Measurements from ENCODE around the gene CAPZB. TPM values are rescaled to one million over a fixed set of nuclear protein-coding genes. Genes with fewer than 3 reads are reported as not detected.

Gene CAPZB
- total RNA-seq, 1 experiment from 2014 or later: 348 TPM

- Histone ChIP-seq H3K79me2 (ENCODE audit: insufficient read depth, low read length) (no peaks in the 10 kb centered on the region), H3K23me2 (ENCODE audit: insufficient read length, low read depth, low read length, poor library complexity, severe bottlenecking) (no peaks in the 10 kb centered on the region), H3K9me3 (ENCODE audit: control insufficient read depth, low read depth, low read length) (no peaks in the 10 kb centered on the region), H4K8ac (replicated peaks; ENCODE audit: insufficient read length, low read depth, low read length) (no peak overlapping the region), H2BK5ac (ENCODE audit: insufficient read length, low read length) (no peak overlapping the region), H3K14ac (ENCODE audit: insufficient read depth, low read length) (no peak overlapping the region), H2BK120ac (ENCODE audit: low read depth, low read length, poor library complexity, severe bottlenecking) (no peak overlapping the region), H2AK5ac (ENCODE audit: insufficient read length, low read length) (no peak overlapping the region), H3K27me3 (ENCODE audit: insufficient read depth, low read length) (no peaks in the 10 kb centered on the region), H3K9ac (ENCODE audit: extremely low read depth, insufficient read length, low read length) (no peak overlapping the region), H3K56ac (ENCODE audit: insufficient read length, low read depth, low read length) (no peak overlapping the region), H2BK12ac (ENCODE audit: insufficient read length, low read depth, low read length) (no peak overlapping the region), H3K27ac (ENCODE audit: insufficient read length, low read depth, low read length) (no peak overlapping the region), H2AFZ (ENCODE audit: low read length) (no peak overlapping the region), H3T11ph (ENCODE audit: low read length) (no peak overlapping the region), H3K4me2 (ENCODE audit: insufficient read depth, insufficient read length, low read length) (no peak overlapping the region), H3K4me1 (ENCODE audit: insufficient read depth, low read length) (no peaks in the 10 kb centered on the region), H4K5ac (ENCODE audit: insufficient read length, low read depth, low read length) (no peak overlapping the region), H3K4ac (ENCODE audit: low read depth, low read length) (no peak overlapping the region), H3K79me1 (ENCODE audit: insufficient read depth, low read depth, low read length, poor library complexity, severe bottlenecking) (no peaks in the 10 kb centered on the region), H4K20me1 (ENCODE audit: control insufficient read depth, insufficient read depth, insufficient read length) (no peaks in the 10 kb centered on the region), H3K23ac (ENCODE audit: insufficient read length, low read depth, low read length) (no peak overlapping the region), H4K91ac (ENCODE audit: insufficient read length, low read depth, low read length) (no peak overlapping the region), H2BK20ac (ENCODE audit: low read depth, low read length, poor library complexity, severe bottlenecking) (no peak overlapping the region), H2BK15ac (ENCODE audit: low read depth, low read length) (no peak overlapping the region), H3K18ac (ENCODE audit: insufficient read length, low read depth, low read length) (no peak overlapping the region)
- no peak overlapping the region for H3K4me3 Mint-ChIP-seq
- H3K27me3 Mint-ChIP-seq (ENCODE audit: low read depth): no peaks in the 10 kb centered on the region; the same call in 1 of the 2 replicates
- no peak for TF ChIP-seq CTCF (conservative IDR thresholded peaks at IDR 0.05)
- no peaks in the 10 kb centered on the region for H3K4me1 Mint-ChIP-seq
- no peak overlapping the region for H3K27ac Mint-ChIP-seq
- no peak for DNase-seq
- no peaks in the 10 kb centered on the region for H3K9me3 Mint-ChIP-seq
- no CpG with 5 or more reads among the region's 13 CpGs for WGBS (ENCODE audit: extremely low coverage, insufficient read length, low lambda C conversion rate)
- peaks cover 10 to 22% (median 12%) of the 10 kb centered on the region in 3 experiments; a peak in 6 of 7 replicates for H3K36me3 Mint-ChIP-seq (ENCODE audit: insufficient read depth in 1 of 3, low read depth in 3 of 3)
These were observed 156.2 kb downstream of the CAPZB start for GRCh38 chr1:19329188-19329587.

Data from H9 (cell line).